DND-41 (cell line): ENCODE measurements around the gene RAD54L2.
"Not testable (repeated sequence)": the region's sequence is repeated elsewhere in the genome, so short reads cannot be mapped to it uniquely, and the experiment has no call there.

Experiments
- ATAC-seq: fragments of 200-7000 bp; cut with Tn5 transposase; 3 replicates; pipeline ENCODE4 v1.9.1; 2021; ENCODE audit warnings: low read depth; ENCODE audit not compliant: insufficient read depth
- DNase-seq: peaks from one replicate; pipeline ENCODE4 v3.0.0-alpha.2; 2020
- H2AFZ ChIP-seq: 2 replicates; pipeline ENCODE4 v1.6.0; 2012; ENCODE audit warnings: low read depth, low read length
- H3K27ac ChIP-seq: 2 replicates; pipeline ENCODE4 v1.5.1; 2012; ENCODE audit warnings: low read length, inconsistent platforms
- H3K27me3 ChIP-seq: fragments of 200-600 bp; sonication (generic); 2 replicates; pipeline ENCODE4 v1.6.0; 2012; ENCODE audit warnings: low read length, mild to moderate bottlenecking, inconsistent platforms; ENCODE audit not compliant: insufficient read depth, poor library complexity
- H3K36me3 ChIP-seq: 2 replicates; pipeline ENCODE4 v1.5.1; 2012; ENCODE audit warnings: low read length, inconsistent platforms; ENCODE audit not compliant: insufficient read depth
- H3K4me1 ChIP-seq: 2 replicates; pipeline ENCODE4 v1.5.1; 2012; ENCODE audit warnings: mild to moderate bottlenecking, low read length; ENCODE audit not compliant: insufficient read depth
- H3K4me2 ChIP-seq: 2 replicates; pipeline ENCODE4 v1.6.0; 2012; ENCODE audit warnings: mild to moderate bottlenecking, moderate library complexity, low read length, inconsistent platforms; ENCODE audit not compliant: insufficient read depth
- H3K4me3 ChIP-seq, 2 experiments: fragments of 200-600 bp in 1 of 2; shearing (Covaris generic) in 1 of 2; 2 replicates each; pipeline ENCODE4 v1.5.1; 2012 to 2016; ENCODE audit warnings: inconsistent platforms in 2 of 2, low read length in 2 of 2, mild to moderate bottlenecking in 2 of 2, low read depth in 1 of 2, moderate library complexity in 1 of 2
- H3K79me2 ChIP-seq: 2 replicates; pipeline ENCODE4 v1.6.0; 2012; ENCODE audit warnings: low read length, inconsistent platforms; ENCODE audit not compliant: insufficient read depth
- H3K9ac ChIP-seq: 2 replicates; pipeline ENCODE4 v1.6.0; 2012; ENCODE audit warnings: low read depth, mild to moderate bottlenecking, inconsistent platforms, low read length, moderate library complexity
- H3K9me3 ChIP-seq: 2 replicates; pipeline ENCODE4 v1.5.1; 2012; ENCODE audit warnings: low read length, moderate library complexity, mild to moderate bottlenecking, inconsistent platforms; ENCODE audit not compliant: insufficient read depth, severe bottlenecking
- H4K20me1 ChIP-seq: 2 replicates; pipeline ENCODE4 v1.6.0; 2012; ENCODE audit warnings: low read length; ENCODE audit not compliant: insufficient read depth
- CTCF ChIP-seq: IDR thresholded peaks from 2 replicates; pipeline ENCODE4 v1.5.1; 2012; ENCODE audit warnings: borderline replicate concordance, low read length, moderate library complexity, mild to moderate bottlenecking; ENCODE audit not compliant: poor library complexity, severe bottlenecking; ENCODE audit errors: extremely low read depth
- EZH2 ChIP-seq: IDR thresholded peaks from 3 replicates; pipeline ENCODE4 v1.6.1; 2012; ENCODE audit warnings: borderline replicate concordance, low read depth, mild to moderate bottlenecking, moderate library complexity, low read length, inconsistent platforms; ENCODE audit not compliant: severe bottlenecking

The RAD54L2 gene

GRCh38 chr3:51508255-51508654, 30.3 kb upstream of the RAD54L2 start:
- Histone ChIP-seq H3K27ac (no peak overlapping the region), H3K36me3 (no peaks in the 10 kb centered on the region), H3K9me3 (no peaks in the 10 kb centered on the region), H3K4me2 (no peak overlapping the region), H3K9ac (no peak overlapping the region), H4K20me1 (no peaks in the 10 kb centered on the region), H3K4me3 (no peak overlapping the region), H3K4me1 (no peaks in the 10 kb centered on the region), H3K27me3 (no peaks in the 10 kb centered on the region), H3K79me2 (no peaks in the 10 kb centered on the region), H2AFZ (no peak overlapping the region)
- ATAC-seq (no peak), DNase-seq (no peak)
- no peak for TF ChIP-seq EZH2

- Histone ChIP-seq H3K27ac (no peak overlapping the region), H4K20me1 (no peaks in the 10 kb centered on the region), H3K27me3 (no peaks in the 10 kb centered on the region), H3K79me2 (no peaks in the 10 kb centered on the region), H3K4me2 (no peak overlapping the region), H3K36me3 (no peaks in the 10 kb centered on the region), H3K4me3 (no peak overlapping the region), H3K4me1 (no peaks in the 10 kb centered on the region), H3K9ac (no peak overlapping the region), H3K9me3 (no peaks in the 10 kb centered on the region), H2AFZ (no peak overlapping the region)
- DNase-seq (no peak), ATAC-seq (no peak)
- no peak for TF ChIP-seq CTCF
- no peak for TF ChIP-seq EZH2
Measured at GRCh38 chr3:51510996-51511395, 27.5 kb upstream of the RAD54L2 start.

GRCh38 chr3:51514210-51514609, 24.3 kb upstream of the RAD54L2 start:
- TF ChIP-seq CTCF (no peak), EZH2 (no peak)
- DNase-seq = no peak
- ATAC-seq = no peak
- Histone ChIP-seq H4K20me1 (no peaks in the 10 kb centered on the region), H3K4me1 (no peaks in the 10 kb centered on the region), H2AFZ (no peak overlapping the region), H3K79me2 (no peaks in the 10 kb centered on the region), H3K27me3 (no peaks in the 10 kb centered on the region), H3K4me3 (no peak overlapping the region), H3K4me2 (no peak overlapping the region), H3K27ac (no peak overlapping the region), H3K9ac (no peak overlapping the region), H3K9me3 (no peaks in the 10 kb centered on the region), H3K36me3 (no peaks in the 10 kb centered on the region)

- Histone ChIP-seq H3K9me3 (no peaks in the 10 kb centered on the region), H3K27ac (no peak overlapping the region), H3K4me3 (no peak overlapping the region), H3K36me3 (no peaks in the 10 kb centered on the region), H3K27me3 (no peaks in the 10 kb centered on the region), H2AFZ (no peak overlapping the region), H3K9ac (no peak overlapping the region), H3K4me2 (no peak overlapping the region), H4K20me1 (no peaks in the 10 kb centered on the region), H3K4me1 (no peaks in the 10 kb centered on the region; the same call in 1 of the 2 replicates), H3K79me2 (no peaks in the 10 kb centered on the region)
- TF ChIP-seq EZH2 (no peak), CTCF (no peak)
- DNase-seq (no peak), ATAC-seq (no peak)
Measured at GRCh38 chr3:51519848-51520247, 18.7 kb upstream of the RAD54L2 start.

GRCh38 chr3:51520906-51521730, 17.4 kb upstream of the RAD54L2 start:
- not testable (repeated sequence) for H2AFZ ChIP-seq, H3K79me2 ChIP-seq, H3K9ac ChIP-seq, H4K20me1 ChIP-seq, H3K4me1 ChIP-seq, H3K36me3 ChIP-seq, H3K4me3 ChIP-seq, DNase-seq, H3K4me2 ChIP-seq, ATAC-seq, H3K27ac ChIP-seq, H3K27me3 ChIP-seq, H3K9me3 ChIP-seq
